ENCODE results near the gene NUBPL.
A peak's percentile ranks its signal among the peaks of the same experiment; 100 is the strongest.

NUBPL gene

DNA sequence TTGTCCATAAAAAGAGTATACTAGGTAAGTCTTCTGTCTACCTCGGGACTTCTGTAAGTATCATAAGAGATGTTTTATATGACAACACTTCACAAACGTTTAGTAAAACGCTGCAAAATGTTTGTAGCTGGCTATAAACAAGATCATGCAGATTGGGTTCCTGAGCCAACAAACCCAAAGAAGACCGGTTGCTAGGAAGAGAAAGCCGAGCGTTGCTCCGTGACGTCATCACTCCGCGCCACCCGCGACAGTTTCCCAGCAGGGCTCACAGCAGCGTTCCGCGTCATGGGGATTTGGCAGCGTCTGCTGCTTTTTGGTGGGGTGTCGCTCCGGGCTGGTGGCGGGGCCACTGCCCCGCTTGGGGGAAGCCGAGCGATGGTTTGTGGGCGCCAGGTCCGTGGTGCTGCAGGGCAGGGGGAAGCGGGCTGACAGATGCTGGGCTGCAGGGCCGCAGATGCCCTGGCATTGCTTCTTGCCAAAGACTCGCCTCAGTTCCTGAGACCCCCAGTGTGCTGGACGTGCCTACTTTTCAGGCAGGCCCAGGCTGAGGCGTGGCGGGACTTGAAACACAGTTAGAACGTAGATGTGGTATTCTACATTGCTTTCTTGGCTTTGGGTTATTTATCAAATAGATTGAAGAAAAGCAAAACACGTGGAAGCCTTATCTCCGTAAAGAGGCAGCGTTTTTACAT is at the start of gene NUBPL:
Gene NUBPL, plus strand, starts transcription at position 250 of the 692 bp plus-strand sequence. Its CDS starts 36 bp downstream, at position 286.
- H3K4me3 ChIP-seq (IDR thresholded peaks at IDR 0.05; ENCODE audit: insufficient read depth, low read depth, low read length): no peak within 1 kb of the TSS
- peak within 1 kb of the TSS; percentile 74 for H3K4me2 ChIP-seq
- peak within 1 kb of the TSS; percentile 92 for H3K9ac ChIP-seq
- H4K20me1 ChIP-seq (ENCODE audit: insufficient read depth): no peaks in the 10 kb centered on the region
- TF ChIP-seq, protein P1, sequence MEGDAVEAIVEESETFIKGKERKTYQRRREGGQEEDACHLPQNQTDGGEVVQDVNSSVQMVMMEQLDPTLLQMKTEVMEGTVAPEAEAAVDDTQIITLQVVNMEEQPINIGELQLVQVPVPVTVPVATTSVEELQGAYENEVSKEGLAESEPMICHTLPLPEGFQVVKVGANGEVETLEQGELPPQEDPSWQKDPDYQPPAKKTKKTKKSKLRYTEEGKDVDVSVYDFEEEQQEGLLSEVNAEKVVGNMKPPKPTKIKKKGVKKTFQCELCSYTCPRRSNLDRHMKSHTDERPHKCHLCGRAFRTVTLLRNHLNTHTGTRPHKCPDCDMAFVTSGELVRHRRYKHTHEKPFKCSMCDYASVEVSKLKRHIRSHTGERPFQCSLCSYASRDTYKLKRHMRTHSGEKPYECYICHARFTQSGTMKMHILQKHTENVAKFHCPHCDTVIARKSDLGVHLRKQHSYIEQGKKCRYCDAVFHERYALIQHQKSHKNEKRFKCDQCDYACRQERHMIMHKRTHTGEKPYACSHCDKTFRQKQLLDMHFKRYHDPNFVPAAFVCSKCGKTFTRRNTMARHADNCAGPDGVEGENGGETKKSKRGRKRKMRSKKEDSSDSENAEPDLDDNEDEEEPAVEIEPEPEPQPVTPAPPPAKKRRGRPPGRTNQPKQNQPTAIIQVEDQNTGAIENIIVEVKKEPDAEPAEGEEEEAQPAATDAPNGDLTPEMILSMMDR (conservative IDR thresholded peaks at IDR 0.05; ENCODE audit: low read depth, low read length): no peak
- H3K27ac ChIP-seq: peak within 1 kb of the TSS; percentile 74
- no peaks in the 10 kb centered on the region for H3K27me3 ChIP-seq (ENCODE audit: insufficient read depth, low read depth)
- no peaks in the 10 kb centered on the region for H3K79me2 ChIP-seq (ENCODE audit: insufficient read depth, low read depth)
- H3K4me1 ChIP-seq (ENCODE audit: low read depth, poor library complexity, severe bottlenecking): no peaks in the 10 kb centered on the region
- H2AFZ ChIP-seq (ENCODE audit: low read depth): peak within 1 kb of the TSS; percentile 86
- H3K36me3 ChIP-seq (ENCODE audit: insufficient read depth): no peaks in the 10 kb centered on the region

DNA sequence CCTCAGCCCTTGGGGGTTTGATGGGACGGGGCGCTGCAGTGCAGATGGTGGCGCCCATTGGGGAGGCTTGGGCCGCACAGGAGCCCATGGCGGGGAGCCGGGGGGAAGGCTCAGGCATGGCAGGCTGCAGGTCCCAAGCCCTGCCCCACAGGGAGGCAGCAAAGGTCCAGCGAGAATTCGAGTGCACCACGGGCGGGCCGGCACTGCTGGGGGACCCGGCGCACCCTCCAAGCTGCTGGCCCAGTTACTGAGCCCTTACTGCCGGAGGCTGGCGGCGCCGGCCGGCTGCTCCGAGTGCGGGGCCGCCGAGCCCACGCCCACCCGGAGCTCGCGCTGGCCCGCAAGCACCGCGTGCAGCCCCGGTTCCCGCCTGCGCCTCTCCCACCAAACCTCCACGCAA is 34.1 kb upstream of the NUBPL start:
- Histone ChIP-seq H3K4me2 (no peak overlapping the region), H3K27ac (no peak overlapping the region), H3K4me3 (IDR thresholded peaks at IDR 0.05; ENCODE audit: insufficient read depth, low read depth, low read length) (no peak overlapping the region), H3K27me3 (ENCODE audit: insufficient read depth, low read depth) (no peaks in the 10 kb centered on the region), H3K9ac (no peak overlapping the region), H3K36me3 (ENCODE audit: insufficient read depth) (no peaks in the 10 kb centered on the region), H2AFZ (ENCODE audit: low read depth) (no peak overlapping the region), H3K79me2 (ENCODE audit: insufficient read depth, low read depth) (no peaks in the 10 kb centered on the region), H4K20me1 (ENCODE audit: insufficient read depth) (no peaks in the 10 kb centered on the region), H3K4me1 (ENCODE audit: low read depth, poor library complexity, severe bottlenecking) (no peaks in the 10 kb centered on the region)
- TF ChIP-seq, protein P1 (conservative IDR thresholded peaks at IDR 0.05; ENCODE audit: low read depth, low read length): no peak

DNA sequence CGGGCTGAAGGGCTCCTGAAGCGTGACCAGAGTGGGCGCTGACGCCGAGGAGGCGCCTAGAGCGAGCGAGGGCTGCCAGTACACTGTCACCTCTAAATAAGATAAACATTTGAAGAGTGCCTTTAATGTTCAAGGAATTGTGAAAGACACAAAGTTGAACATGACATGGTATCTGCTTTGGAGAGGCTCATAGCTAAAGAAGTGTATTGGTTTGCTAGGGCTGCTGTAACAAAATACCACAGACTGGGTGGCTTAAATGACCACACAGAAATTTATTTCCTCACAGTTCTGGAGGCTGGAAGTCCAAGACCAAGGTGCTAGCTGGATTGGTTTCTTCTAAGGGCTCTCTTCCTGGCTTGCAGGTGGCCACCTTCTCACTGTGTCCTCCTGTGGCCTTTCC is 33.7 kb upstream of the NUBPL start:
- no peaks in the 10 kb centered on the region for H3K4me1 ChIP-seq (ENCODE audit: low read depth, poor library complexity, severe bottlenecking)
- no peaks in the 10 kb centered on the region for H3K36me3 ChIP-seq (ENCODE audit: insufficient read depth)
- TF ChIP-seq, protein P1 (conservative IDR thresholded peaks at IDR 0.05; ENCODE audit: low read depth, low read length): no peak
- no peak overlapping the region for H3K27ac ChIP-seq
- no peak overlapping the region for H3K4me2 ChIP-seq
- H3K4me3 ChIP-seq (IDR thresholded peaks at IDR 0.05; ENCODE audit: insufficient read depth, low read depth, low read length): no peak overlapping the region
- no peaks in the 10 kb centered on the region for H4K20me1 ChIP-seq (ENCODE audit: insufficient read depth)
- no peaks in the 10 kb centered on the region for H3K27me3 ChIP-seq (ENCODE audit: insufficient read depth, low read depth)
- no peak overlapping the region for H3K9ac ChIP-seq
- H3K79me2 ChIP-seq (ENCODE audit: insufficient read depth, low read depth): no peaks in the 10 kb centered on the region
- H2AFZ ChIP-seq (ENCODE audit: low read depth): no peak overlapping the region

GRCh38 chr14:31529053-31529452 is 32.2 kb upstream of the NUBPL start:
- Histone ChIP-seq H3K79me2 (ENCODE audit: insufficient read depth, low read depth) (no peaks in the 10 kb centered on the region), H3K4me2 (no peak overlapping the region), H3K4me1 (ENCODE audit: low read depth, poor library complexity, severe bottlenecking) (no peaks in the 10 kb centered on the region), H3K9ac (no peak overlapping the region), H3K36me3 (ENCODE audit: insufficient read depth) (no peaks in the 10 kb centered on the region), H3K27ac (no peak overlapping the region), H3K27me3 (ENCODE audit: insufficient read depth, low read depth) (no peaks in the 10 kb centered on the region), H4K20me1 (ENCODE audit: insufficient read depth) (no peaks in the 10 kb centered on the region), H2AFZ (ENCODE audit: low read depth) (no peak overlapping the region), H3K4me3 (IDR thresholded peaks at IDR 0.05; ENCODE audit: insufficient read depth, low read depth, low read length) (no peak overlapping the region)
- TF ChIP-seq, protein P1 (conservative IDR thresholded peaks at IDR 0.05; ENCODE audit: low read depth, low read length): no peak
